ENCODE measurements around the gene CIAO2A. TPM values are rescaled to one million over a fixed set of nuclear protein-coding genes. Genes with fewer than 3 reads are reported as not detected.

CIAO2A gene
- total and polyA plus RNA-seq, 12 donors: 36.4 to 118 (median 58.9) TPM

GRCh38 chr15:64029110-64029509 is 64.5 kb downstream of the CIAO2A start:
- no peaks in the 10 kb centered on the region for H3K27me3 ChIP-seq
- H3K9me3 ChIP-seq: no peaks in the 10 kb centered on the region
- no peak for ATAC-seq
- H3K36me3 ChIP-seq: peaks cover 0 to 9% (median 0%) of the 10 kb centered on the region in 9 donors
- 70 to 88% methylated on average over 8 of the region's 8 CpGs for WGBS, 2 donors
- intact Hi-C loops (cut with DNase I): no loop called here
- peaks cover 0 to 48% (median 30%) of the 10 kb centered on the region in 9 donors for H3K4me1 ChIP-seq
- TF ChIP-seq CTCF (IDR thresholded peaks at IDR 0.05): no peak
- no peak for DNase-seq
- H3K4me3 ChIP-seq: no peak overlapping the region
- no peak overlapping the region for H3K27ac ChIP-seq

- WGBS, 2 donors: 74 to 80% methylated on average over 4 of the region's 4 CpGs
- peaks cover 0 to 63% (median 39%) of the 10 kb centered on the region in 9 donors for H3K4me1 ChIP-seq
- intact Hi-C loops (cut with DNase I): no loop called here
- H3K27ac ChIP-seq: peak overlapping the region in 4 of 10 donors; percentile 0 to 31 (median 15)
- H3K36me3 ChIP-seq: peaks cover 0 to 6% (median 0%) of the 10 kb centered on the region in 9 donors
- H3K27me3 ChIP-seq: no peaks in the 10 kb centered on the region
- H3K9me3 ChIP-seq: no peaks in the 10 kb centered on the region
- TF ChIP-seq CTCF (IDR thresholded peaks at IDR 0.05): no peak
- ATAC-seq (peak in 3 of 8 donors; percentile 16 to 24 (median 21)), DNase-seq (no peak)
- H3K4me3 ChIP-seq: no peak overlapping the region
Measured at GRCh38 chr15:64026591-64026990, 67.0 kb downstream of the CIAO2A start.

GRCh38 chr15:64024172-64025050 is 69.2 kb downstream of the CIAO2A start:
- 73 to 76% methylated on average over 5 of the region's 5 CpGs for WGBS, 2 donors
- Histone ChIP-seq H3K9me3 (no peaks in the 10 kb centered on the region), H3K27me3 (no peaks in the 10 kb centered on the region), H3K4me3 (no peak overlapping the region), H3K36me3 (peaks cover 0 to 4% (median 0%) of the 10 kb centered on the region in 9 donors), H3K4me1 (peaks cover 0 to 85% (median 42%) of the 10 kb centered on the region in 9 donors), H3K27ac (peak overlapping the region in 4 of 10 donors; percentile 20 to 44 (median 30))
- intact Hi-C loops (cut with DNase I): loop anchor here in 2 of 10 donors (5.0 kb wide), 2 partner anchors 42 to 52 kb away; no protein-coding TSS in a partner anchor
- ATAC-seq: peak in 3 of 8 donors; percentile 6 to 12 (median 8)
- TF ChIP-seq CTCF (IDR thresholded peaks at IDR 0.05): peak in 1 of 9 donors; percentile 17
- no peak for DNase-seq

GRCh38 chr15:64023220-64023619 is 70.4 kb downstream of the CIAO2A start:
- H3K27ac ChIP-seq: peak overlapping the region in 1 of 10 donors; percentile 25
- no peak overlapping the region for H3K4me3 ChIP-seq
- peaks cover 0 to 95% (median 53%) of the 10 kb centered on the region in 9 donors for H3K4me1 ChIP-seq
- no peak for ATAC-seq
- 58 to 96% methylated on average over 1 of the region's 1 CpG for WGBS, 2 donors
- no peak for DNase-seq
- H3K36me3 ChIP-seq: peaks cover 0 to 4% (median 0%) of the 10 kb centered on the region in 9 donors
- intact Hi-C loops (cut with DNase I): loop anchor here in 2 of 10 donors (5.0 kb wide), 2 partner anchors 41 to 51 kb away; no protein-coding TSS in a partner anchor
- no peak for TF ChIP-seq CTCF (IDR thresholded peaks at IDR 0.05)
- no peaks in the 10 kb centered on the region for H3K9me3 ChIP-seq
- H3K27me3 ChIP-seq: no peaks in the 10 kb centered on the region

Data from heart right ventricle (tissue), 16 donors.